Skeletal muscle cell (primary cell): ENCODE measurements around the gene ATOH8.

Experiments
- DNase-seq: peaks from one replicate; pipeline ENCODE4 v3.0.0-alpha.2; 2010; ENCODE audit warnings: low read depth
- H3K4me3 ChIP-seq: 2 replicates; pipeline ENCODE4 v1.5.1; 2011; ENCODE audit warnings: low read depth, mild to moderate bottlenecking, control low read depth, low read length, moderate library complexity

The ATOH8 gene

GRCh38 chr2:85748039-85748734 is 5.6 kb upstream of the ATOH8 start:
- DNase-seq: no peak
- H3K4me3 ChIP-seq: no peak overlapping the region

GRCh38 chr2:85748985-85749875 is 4.6 kb upstream of the ATOH8 start:
- H3K4me3 ChIP-seq: no peak overlapping the region
- no peak for DNase-seq

- no peak overlapping the region for H3K4me3 ChIP-seq
- DNase-seq: no peak
Observed at GRCh38 chr2:85750587-85751575, 2.9 kb upstream of the ATOH8 start.

GRCh38 chr2:85751627-85752026 is 2.2 kb upstream of the ATOH8 start:
- DNase-seq: no peak
- H3K4me3 ChIP-seq: no peak overlapping the region

GRCh38 chr2:85753035-85753524 is 711 bp upstream of the ATOH8 start:
- DNase-seq: no peak
- peak overlapping the region; percentile 80 for H3K4me3 ChIP-seq

GRCh38 chr2:85754313-85755095 is 713 bp downstream of the ATOH8 start:
- H3K4me3 ChIP-seq: peak overlapping the region; percentile 80
- no peak for DNase-seq

GRCh38 chr2:85755122-85756027 is 1.6 kb downstream of the ATOH8 start:
- peak overlapping the region; percentile 80 for H3K4me3 ChIP-seq
- DNase-seq: no peak

- no peak for DNase-seq
- peak overlapping the region; percentile 80 for H3K4me3 ChIP-seq
Observed at GRCh38 chr2:85756195-85756594, 2.4 kb downstream of the ATOH8 start.

- DNase-seq: no peak
- peak overlapping the region; percentile 80 for H3K4me3 ChIP-seq
Observed at GRCh38 chr2:85756822-85757435, 3.1 kb downstream of the ATOH8 start.

GRCh38 chr2:85757860-85758259 is 4.1 kb downstream of the ATOH8 start:
- H3K4me3 ChIP-seq: no peak overlapping the region
- DNase-seq: no peak

GRCh38 chr2:85758361-85759256 is 4.8 kb downstream of the ATOH8 start:
- no peak overlapping the region for H3K4me3 ChIP-seq
- no peak for DNase-seq

GRCh38 chr2:85759257-85759613 is 5.4 kb downstream of the ATOH8 start:
- no peak for DNase-seq
- H3K4me3 ChIP-seq: no peak overlapping the region

GRCh38 chr2:85760371-85760770 is 6.6 kb downstream of the ATOH8 start:
- DNase-seq: no peak
- no peak overlapping the region for H3K4me3 ChIP-seq

- no peak for DNase-seq
- no peak overlapping the region for H3K4me3 ChIP-seq
Observed at GRCh38 chr2:85760872-85761271, 7.1 kb downstream of the ATOH8 start.

GRCh38 chr2:85761512-85761944 is 7.7 kb downstream of the ATOH8 start:
- no peak overlapping the region for H3K4me3 ChIP-seq
- DNase-seq: no peak

GRCh38 chr2:85761946-85762345 is 8.2 kb downstream of the ATOH8 start:
- no peak for DNase-seq
- no peak overlapping the region for H3K4me3 ChIP-seq
